Measurements from ENCODE around the gene IFI44. TPM values are rescaled to one million over a fixed set of nuclear protein-coding genes. Genes with fewer than 3 reads are reported as not detected.

Gene IFI44
- total and polyA plus RNA-seq, 9 of the 15 experiments (the other 6 are each of a cell fraction or from before 2014, with no cell fraction given): 0.11 TPM; not detected in 8

DNA sequence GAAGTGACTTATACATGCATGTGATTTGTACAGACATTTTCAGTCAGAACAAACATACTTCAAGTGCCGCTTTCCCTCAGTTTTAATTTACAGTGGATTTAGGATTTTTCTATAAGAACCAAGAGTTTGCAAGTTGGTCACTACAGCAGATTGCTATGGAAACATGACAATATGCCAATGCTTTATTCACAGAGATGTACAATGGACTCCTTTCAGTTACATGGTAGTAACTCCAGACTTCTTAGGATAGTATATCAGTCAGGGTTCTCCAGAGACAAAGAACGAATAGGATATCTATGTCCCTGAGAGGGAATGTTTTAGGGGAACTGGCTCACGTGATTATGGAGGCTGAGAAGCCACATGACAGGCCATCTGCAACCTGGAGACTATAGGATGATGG is 27.4 kb downstream of the IFI44 start:
- ATAC-seq (no peak), DNase-seq (ENCODE audit: extremely low read depth in 1 of 4, low spot score in 3 of 4) (no peak), FAIRE-seq (no peak)
- TF ChIP-seq, protein P1, sequence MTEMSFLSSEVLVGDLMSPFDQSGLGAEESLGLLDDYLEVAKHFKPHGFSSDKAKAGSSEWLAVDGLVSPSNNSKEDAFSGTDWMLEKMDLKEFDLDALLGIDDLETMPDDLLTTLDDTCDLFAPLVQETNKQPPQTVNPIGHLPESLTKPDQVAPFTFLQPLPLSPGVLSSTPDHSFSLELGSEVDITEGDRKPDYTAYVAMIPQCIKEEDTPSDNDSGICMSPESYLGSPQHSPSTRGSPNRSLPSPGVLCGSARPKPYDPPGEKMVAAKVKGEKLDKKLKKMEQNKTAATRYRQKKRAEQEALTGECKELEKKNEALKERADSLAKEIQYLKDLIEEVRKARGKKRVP (CRISPR knock-in tag; IDR thresholded peaks at IDR 0.05): no peak
- intact Hi-C loops (cut with micrococcal nuclease) (loop anchor here (1.0 to 5.0 kb wide), 3 partner anchors 60 to 546 kb away; no protein-coding TSS in a partner anchor), in situ Hi-C loops (cut with MboI) (no loop called here)
- no peak overlapping the region for H3K27ac ChIP-seq (ENCODE audit: extremely low read depth, low read depth, low read length)
- POLR2A ChIA-PET: no interaction called here
- H3K9ac ChIP-seq (ENCODE audit: insufficient read depth in 1 of 2, low read depth in 2 of 2, low read length in 2 of 2): no peak overlapping the region
- no peak overlapping the region for H2AFZ ChIP-seq (ENCODE audit: low read depth, low read length)
- no TSS peak for BruUV-seq (replicated peaks)
- no peaks in the 10 kb centered on the region for H3K27me3 ChIP-seq (ENCODE audit: control insufficient read depth in 2 of 2, insufficient read depth in 2 of 2, low read length in 2 of 2)
- H3K4me1 ChIP-seq (replicated peaks in 1 of 2; ENCODE audit: control insufficient read depth in 2 of 2, insufficient read depth in 2 of 2, low read length in 2 of 2): no peaks in the 10 kb centered on the region
- H3K79me2 ChIP-seq (ENCODE audit: control insufficient read depth, insufficient read depth, low read length): no peaks in the 10 kb centered on the region
- no peak overlapping the region for H3K4me3 ChIP-seq
- WGBS (ENCODE audit: insufficient coverage, low coverage, missing lambda C conversion rate): 0% methylated on average over 3 of the region's 3 CpGs
- no peaks in the 10 kb centered on the region for H3K9me3 ChIP-seq (replicated peaks; ENCODE audit: control insufficient read depth, insufficient read depth, low read depth, low read length)
- CTCF ChIA-PET (ENCODE audit: low intra/inter-chr PET ratio): interaction anchor here (0.9 to 1.2 kb wide), 2 partner anchors 531 to 546 kb away, joined by 6 to 7 read pairs; no protein-coding TSS in a partner anchor
- H3K36me3 ChIP-seq (ENCODE audit: control insufficient read depth, insufficient read depth, low read length): no peaks in the 10 kb centered on the region
- H3K9me1 ChIP-seq (ENCODE audit: control insufficient read depth, insufficient read depth, low read length): no peaks in the 10 kb centered on the region
- no peaks in the 10 kb centered on the region for H4K20me1 ChIP-seq (replicated peaks; ENCODE audit: control insufficient read depth, insufficient read depth, low read length)
- H3K4me2 ChIP-seq (ENCODE audit: insufficient read depth, low read length): no peak overlapping the region

DNA sequence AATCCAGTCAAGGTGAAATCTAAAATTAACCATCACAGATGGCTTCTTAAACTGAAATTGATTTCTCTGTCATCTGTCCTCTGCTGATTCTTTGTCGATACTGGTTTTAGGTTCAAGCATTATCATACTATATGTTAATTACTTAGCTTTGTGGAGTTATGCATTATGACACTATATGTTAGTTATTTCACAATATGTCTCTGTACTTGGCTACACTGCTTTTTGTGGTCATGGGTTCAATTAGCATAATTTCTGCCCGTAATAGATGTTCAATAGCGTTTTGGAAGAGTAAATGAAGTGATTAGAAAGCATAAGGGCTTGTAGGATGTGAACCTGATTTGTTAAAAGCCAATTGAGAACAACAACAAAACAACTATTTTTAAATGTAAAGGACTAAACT is 28.2 kb downstream of the IFI44 start:
- no peak overlapping the region for H3K27ac ChIP-seq (ENCODE audit: extremely low read depth, low read depth, low read length)
- H3K4me2 ChIP-seq (ENCODE audit: insufficient read depth, low read length): no peak overlapping the region
- FAIRE-seq (no peak), ATAC-seq (no peak), DNase-seq (ENCODE audit: extremely low read depth in 1 of 4, low spot score in 3 of 4) (no peak)
- CTCF ChIA-PET (ENCODE audit: low intra/inter-chr PET ratio): no interaction called here
- H3K9ac ChIP-seq (ENCODE audit: insufficient read depth in 1 of 2, low read depth in 2 of 2, low read length in 2 of 2): no peak overlapping the region
- no peaks in the 10 kb centered on the region for H3K4me1 ChIP-seq (replicated peaks in 1 of 2; ENCODE audit: control insufficient read depth in 2 of 2, insufficient read depth in 2 of 2, low read length in 2 of 2)
- no TSS peak for BruUV-seq (replicated peaks)
- H3K4me3 ChIP-seq: no peak overlapping the region
- no peaks in the 10 kb centered on the region for H3K27me3 ChIP-seq (ENCODE audit: control insufficient read depth in 2 of 2, insufficient read depth in 2 of 2, low read length in 2 of 2)
- H3K9me3 ChIP-seq (replicated peaks; ENCODE audit: control insufficient read depth, insufficient read depth, low read depth, low read length): no peaks in the 10 kb centered on the region
- in situ Hi-C loops (cut with MboI) (no loop called here), intact Hi-C loops (cut with micrococcal nuclease) (loop anchor here (2.0 to 5.0 kb wide), 2 partner anchors 60 to 547 kb away; no protein-coding TSS in a partner anchor)
- no peaks in the 10 kb centered on the region for H3K79me2 ChIP-seq (ENCODE audit: control insufficient read depth, insufficient read depth, low read length)
- H2AFZ ChIP-seq (ENCODE audit: low read depth, low read length): no peak overlapping the region
- POLR2A ChIA-PET: no interaction called here
- 2% methylated on average over 3 of the region's 3 CpGs for whole genome bisulfite sequencing (ENCODE audit: insufficient coverage, low coverage, missing lambda C conversion rate)
- H3K9me1 ChIP-seq (ENCODE audit: control insufficient read depth, insufficient read depth, low read length): no peaks in the 10 kb centered on the region
- H3K36me3 ChIP-seq (ENCODE audit: control insufficient read depth, insufficient read depth, low read length): no peaks in the 10 kb centered on the region
- no peaks in the 10 kb centered on the region for H4K20me1 ChIP-seq (replicated peaks; ENCODE audit: control insufficient read depth, insufficient read depth, low read length)
- TF ChIP-seq, protein P2, sequence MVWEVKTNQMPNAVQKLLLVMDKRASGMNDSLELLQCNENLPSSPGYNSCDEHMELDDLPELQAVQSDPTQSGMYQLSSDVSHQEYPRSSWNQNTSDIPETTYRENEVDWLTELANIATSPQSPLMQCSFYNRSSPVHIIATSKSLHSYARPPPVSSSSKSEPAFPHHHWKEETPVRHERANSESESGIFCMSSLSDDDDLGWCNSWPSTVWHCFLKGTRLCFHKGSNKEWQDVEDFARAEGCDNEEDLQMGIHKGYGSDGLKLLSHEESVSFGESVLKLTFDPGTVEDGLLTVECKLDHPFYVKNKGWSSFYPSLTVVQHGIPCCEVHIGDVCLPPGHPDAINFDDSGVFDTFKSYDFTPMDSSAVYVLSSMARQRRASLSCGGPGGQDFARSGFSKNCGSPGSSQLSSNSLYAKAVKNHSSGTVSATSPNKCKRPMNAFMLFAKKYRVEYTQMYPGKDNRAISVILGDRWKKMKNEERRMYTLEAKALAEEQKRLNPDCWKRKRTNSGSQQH (CRISPR knock-in tag; IDR thresholded peaks at IDR 0.05): no peak
- TF ChIP-seq, protein P3, sequence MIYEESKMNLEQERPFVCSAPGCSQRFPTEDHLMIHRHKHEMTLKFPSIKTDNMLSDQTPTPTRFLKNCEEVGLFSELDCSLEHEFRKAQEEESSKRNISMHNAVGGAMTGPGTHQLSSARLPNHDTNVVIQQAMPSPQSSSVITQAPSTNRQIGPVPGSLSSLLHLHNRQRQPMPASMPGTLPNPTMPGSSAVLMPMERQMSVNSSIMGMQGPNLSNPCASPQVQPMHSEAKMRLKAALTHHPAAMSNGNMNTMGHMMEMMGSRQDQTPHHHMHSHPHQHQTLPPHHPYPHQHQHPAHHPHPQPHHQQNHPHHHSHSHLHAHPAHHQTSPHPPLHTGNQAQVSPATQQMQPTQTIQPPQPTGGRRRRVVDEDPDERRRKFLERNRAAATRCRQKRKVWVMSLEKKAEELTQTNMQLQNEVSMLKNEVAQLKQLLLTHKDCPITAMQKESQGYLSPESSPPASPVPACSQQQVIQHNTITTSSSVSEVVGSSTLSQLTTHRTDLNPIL (CRISPR knock-in tag; IDR thresholded peaks at IDR 0.05): no peak
- no peak for TF ChIP-seq FOXM1 (IDR thresholded peaks at IDR 0.05; ENCODE audit: low read depth)
- TF ChIP-seq FOXM1 (CRISPR knock-in tag; IDR thresholded peaks at IDR 0.05; ENCODE audit: low read depth): no peak
- TF ChIP-seq MBD2 (IDR thresholded peaks at IDR 0.05; ENCODE audit: borderline replicate concordance, low read depth): no peak
- TF ChIP-seq OTX1 (CRISPR knock-in tag; IDR thresholded peaks at IDR 0.05): no peak
- no peak for TF ChIP-seq TBP (optimal IDR thresholded peaks at IDR 0.05; ENCODE audit: low read depth, low read length)
- TF ChIP-seq ZFP1 (CRISPR knock-in tag; IDR thresholded peaks at IDR 0.05): no peak
- TF ChIP-seq MYNN (IDR thresholded peaks at IDR 0.05): no peak
- no peak for TF ChIP-seq MYNN (CRISPR knock-in tag; IDR thresholded peaks at IDR 0.05)
- TF ChIP-seq FIP1L1 (IDR thresholded peaks at IDR 0.05; ENCODE audit: low read depth, low read length, poor library complexity, severe bottlenecking): no peak

All from K562 (cell line).